NCI-H748 (cell line): ENCODE results near the gene SLC6A7.

ENCODE experiments used
- DNase-seq: peaks from one replicate; lab custom pipeline; 2025; ENCODE audit not compliant: unreplicated experiment; lab: John Stamatoyannopoulos, UW

The SLC6A7 gene

DNA sequence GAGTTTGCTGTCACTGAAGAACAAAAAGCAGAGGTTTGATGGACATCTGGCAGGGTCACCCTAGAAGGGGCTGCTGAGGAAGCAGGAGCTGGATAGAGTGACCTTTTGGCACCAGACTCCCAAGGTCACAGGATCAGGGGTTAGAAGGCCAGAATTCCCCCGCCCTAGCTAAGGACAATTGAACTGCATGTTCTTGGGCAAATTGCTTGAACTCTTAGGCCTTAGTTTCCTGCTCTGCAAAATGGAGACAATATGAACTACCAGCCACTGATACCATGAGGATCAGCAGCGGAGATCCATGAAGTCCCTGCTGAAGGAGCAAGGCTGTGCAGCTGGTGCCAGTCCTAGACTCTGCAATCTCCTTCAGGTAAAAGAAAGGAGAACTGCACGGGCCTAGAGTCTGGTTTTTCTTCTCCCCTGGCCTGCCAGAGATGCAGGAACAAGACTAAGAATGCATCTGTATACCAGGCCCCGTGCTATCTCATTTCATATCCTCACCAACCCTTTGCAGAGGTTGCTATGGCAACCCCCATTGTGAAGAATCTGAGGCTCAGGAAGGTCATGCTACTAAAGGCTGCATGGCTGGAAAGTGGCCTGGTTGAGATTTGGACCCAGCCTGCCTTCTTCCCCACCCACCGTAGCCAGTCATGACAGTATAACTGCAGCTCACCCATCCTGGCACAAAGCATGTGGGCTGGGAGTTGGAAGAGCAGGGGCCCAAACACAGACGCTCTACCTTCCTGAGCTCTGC lies 66.0 kb downstream of the SLC6A7 start:
- peak; percentile 54 for DNase-seq

DNA sequence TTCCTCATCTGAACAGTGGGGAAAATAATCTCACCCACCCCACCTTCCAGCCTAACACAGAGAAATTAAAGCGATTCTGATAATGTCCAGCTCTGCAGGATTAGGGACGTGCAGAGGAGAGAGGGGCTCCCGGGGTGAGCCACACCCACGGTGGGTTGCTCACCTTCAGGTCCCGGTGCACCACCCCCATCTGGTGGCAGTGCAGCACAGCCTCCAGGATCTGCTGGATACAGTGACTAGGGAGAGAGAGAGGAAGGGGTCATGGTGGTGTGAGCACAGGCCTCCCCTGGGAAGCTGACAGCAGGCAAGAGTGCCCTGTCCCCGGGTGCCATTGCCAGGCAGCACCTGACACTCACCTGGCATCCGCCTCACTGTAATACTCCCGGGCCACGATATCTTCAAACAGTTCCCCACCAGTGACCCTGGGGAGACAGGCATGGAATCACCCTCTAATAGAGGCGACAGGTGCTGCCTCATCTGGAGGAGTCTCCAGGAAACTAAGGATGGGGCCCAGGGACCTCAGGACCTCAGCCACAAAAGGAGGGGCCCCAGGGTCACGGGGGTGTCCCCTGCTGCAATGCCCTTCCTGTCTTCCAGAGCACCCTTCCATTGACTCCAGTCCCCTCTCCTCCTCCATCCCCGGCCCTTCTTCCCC lies 66.7 kb downstream of the SLC6A7 start:
- no peak for DNase-seq

DNA sequence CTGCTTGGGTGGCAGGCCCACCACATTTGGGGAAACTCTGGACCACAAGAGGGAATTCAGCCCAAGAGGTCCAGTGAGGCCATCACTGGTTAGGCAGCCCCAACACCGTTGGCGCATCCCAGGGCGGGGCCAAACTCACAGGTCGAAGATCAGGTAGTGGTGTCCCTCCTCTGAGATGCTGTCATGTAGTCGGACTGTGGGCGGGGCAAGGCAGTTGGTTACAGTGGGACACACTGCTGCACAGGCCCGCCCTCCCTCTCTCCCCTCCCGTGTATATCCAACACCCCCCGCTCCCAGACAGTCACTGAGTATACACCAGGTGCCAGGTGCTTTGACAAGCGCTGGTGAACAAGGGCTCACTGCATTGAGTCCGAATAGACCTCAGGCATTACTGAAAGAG lies 67.6 kb downstream of the SLC6A7 start:
- no peak for DNase-seq

DNA sequence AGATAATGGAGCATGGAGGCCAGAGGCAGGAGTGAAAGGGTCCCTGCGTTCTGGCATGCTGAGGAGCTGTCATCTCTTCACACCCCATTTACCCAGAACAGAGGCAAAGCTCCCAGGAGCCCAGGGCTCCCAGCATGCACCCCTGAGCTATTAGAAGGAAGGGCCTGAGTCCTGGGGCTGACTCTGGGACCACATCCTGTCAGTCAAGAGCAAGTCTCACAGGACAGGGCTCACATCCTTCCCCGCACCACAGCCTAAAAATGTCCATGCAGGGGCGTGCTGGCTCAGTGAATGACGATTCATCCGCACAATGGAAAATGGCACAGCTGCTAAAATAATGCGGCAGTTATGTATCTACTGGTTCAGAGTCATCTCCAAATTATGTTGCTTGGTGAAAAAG lies 68.3 kb downstream of the SLC6A7 start:
- DNase-seq = no peak
